ENCODE data around the gene L1CAM. TPM values are rescaled to one million over a fixed set of nuclear protein-coding genes. Genes with fewer than 3 reads are reported as not detected.

Gene L1CAM
- total and polyA plus RNA-seq, 9 of the 15 experiments (the other 6 are each of a cell fraction or from before 2014, with no cell fraction given): 0.09 to 0.86 (median 0.26) TPM; not detected in 3

DNA sequence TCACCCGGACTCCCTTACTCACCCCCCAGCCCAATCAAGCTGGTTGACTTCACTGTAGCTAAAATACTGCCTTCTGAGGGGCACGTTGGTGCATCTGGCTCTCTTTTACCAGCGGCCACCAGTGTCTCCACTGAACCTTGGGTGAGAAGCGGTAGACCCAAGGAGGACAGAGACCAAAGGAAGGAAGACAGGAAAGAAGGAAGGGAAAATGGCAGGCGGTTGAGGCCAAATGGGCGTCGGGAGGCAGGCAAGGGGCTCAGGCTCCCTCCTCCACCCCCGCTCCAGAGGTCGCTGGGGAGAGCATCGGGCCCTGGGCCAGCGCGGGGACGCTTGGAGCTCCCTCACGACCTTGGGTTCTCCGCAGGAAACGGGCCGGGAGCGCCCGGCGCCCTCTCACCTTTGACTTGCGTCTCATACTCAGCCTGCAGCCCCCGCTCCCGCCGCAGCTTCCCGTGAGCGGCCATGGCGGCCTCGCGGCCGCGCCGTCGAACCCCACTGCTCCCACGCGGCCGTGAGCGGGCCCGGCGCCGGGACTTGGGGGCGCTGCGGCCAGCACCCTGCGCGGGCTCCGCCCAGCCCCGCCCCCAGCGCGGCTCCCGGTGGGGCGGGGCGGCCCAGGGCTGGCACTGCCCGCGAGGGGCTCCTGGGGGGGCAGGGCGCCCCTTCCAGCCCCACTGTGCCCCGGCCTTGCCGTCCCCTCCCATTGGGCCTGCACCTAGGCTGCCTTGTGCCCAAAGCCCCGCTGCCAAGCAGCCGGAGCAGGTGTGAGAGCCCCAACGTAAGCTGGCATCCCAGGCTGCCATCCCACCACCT, 40.0 kb upstream of the L1CAM start, which contains the start of gene ARHGAP4 (continued):
- TF ChIP-seq, protein P1, sequence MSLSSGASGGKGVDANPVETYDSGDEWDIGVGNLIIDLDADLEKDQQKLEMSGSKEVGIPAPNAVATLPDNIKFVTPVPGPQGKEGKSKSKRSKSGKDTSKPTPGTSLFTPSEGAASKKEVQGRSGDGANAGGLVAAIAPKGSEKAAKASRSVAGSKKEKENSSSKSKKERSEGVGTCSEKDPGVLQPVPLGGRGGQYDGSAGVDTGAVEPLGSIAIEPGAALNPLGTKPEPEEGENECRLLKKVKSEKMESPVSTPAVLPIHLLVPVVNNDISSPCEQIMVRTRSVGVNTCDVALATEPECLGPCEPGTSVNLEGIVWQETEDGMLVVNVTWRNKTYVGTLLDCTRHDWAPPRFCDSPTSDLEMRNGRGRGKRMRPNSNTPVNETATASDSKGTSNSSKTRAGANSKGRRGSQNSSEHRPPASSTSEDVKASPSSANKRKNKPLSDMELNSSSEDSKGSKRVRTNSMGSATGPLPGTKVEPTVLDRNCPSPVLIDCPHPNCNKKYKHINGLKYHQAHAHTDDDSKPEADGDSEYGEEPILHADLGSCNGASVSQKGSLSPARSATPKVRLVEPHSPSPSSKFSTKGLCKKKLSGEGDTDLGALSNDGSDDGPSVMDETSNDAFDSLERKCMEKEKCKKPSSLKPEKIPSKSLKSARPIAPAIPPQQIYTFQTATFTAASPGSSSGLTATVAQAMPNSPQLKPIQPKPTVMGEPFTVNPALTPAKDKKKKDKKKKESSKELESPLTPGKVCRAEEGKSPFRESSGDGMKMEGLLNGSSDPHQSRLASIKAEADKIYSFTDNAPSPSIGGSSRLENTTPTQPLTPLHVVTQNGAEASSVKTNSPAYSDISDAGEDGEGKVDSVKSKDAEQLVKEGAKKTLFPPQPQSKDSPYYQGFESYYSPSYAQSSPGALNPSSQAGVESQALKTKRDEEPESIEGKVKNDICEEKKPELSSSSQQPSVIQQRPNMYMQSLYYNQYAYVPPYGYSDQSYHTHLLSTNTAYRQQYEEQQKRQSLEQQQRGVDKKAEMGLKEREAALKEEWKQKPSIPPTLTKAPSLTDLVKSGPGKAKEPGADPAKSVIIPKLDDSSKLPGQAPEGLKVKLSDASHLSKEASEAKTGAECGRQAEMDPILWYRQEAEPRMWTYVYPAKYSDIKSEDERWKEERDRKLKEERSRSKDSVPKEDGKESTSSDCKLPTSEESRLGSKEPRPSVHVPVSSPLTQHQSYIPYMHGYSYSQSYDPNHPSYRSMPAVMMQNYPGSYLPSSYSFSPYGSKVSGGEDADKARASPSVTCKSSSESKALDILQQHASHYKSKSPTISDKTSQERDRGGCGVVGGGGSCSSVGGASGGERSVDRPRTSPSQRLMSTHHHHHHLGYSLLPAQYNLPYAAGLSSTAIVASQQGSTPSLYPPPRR (CRISPR knock-in tag; IDR thresholded peaks at IDR 0.05; ENCODE audit: borderline replicate concordance): no peak
- no peak for TF ChIP-seq SMAD3 (CRISPR knock-in tag; conservative IDR thresholded peaks at IDR 0.05)
- peak; percentile 3; the same call in 1 of the 2 replicates for TF ChIP-seq CREB1 (IDR thresholded peaks at IDR 0.05)
- TF ChIP-seq CREB1 (CRISPR knock-in tag; IDR thresholded peaks at IDR 0.05): no peak
- TF ChIP-seq KDM1A (IDR thresholded peaks at IDR 0.05): no peak
- no peak for TF ChIP-seq NR1H2 (CRISPR knock-in tag; IDR thresholded peaks at IDR 0.05)
- no peak for TF ChIP-seq SRF (CRISPR knock-in tag; IDR thresholded peaks at IDR 0.05)
- TF ChIP-seq ILK (tag; IDR thresholded peaks at IDR 0.05; ENCODE audit: borderline replicate concordance, low read depth): no peak
- no peak for TF ChIP-seq CAMTA2 (CRISPR knock-in tag; conservative IDR thresholded peaks at IDR 0.05)
- TF ChIP-seq ILF3 (IDR thresholded peaks at IDR 0.05; ENCODE audit: borderline replicate concordance): no peak; the same call in 1 of the 2 replicates
- TF ChIP-seq, protein P2, sequence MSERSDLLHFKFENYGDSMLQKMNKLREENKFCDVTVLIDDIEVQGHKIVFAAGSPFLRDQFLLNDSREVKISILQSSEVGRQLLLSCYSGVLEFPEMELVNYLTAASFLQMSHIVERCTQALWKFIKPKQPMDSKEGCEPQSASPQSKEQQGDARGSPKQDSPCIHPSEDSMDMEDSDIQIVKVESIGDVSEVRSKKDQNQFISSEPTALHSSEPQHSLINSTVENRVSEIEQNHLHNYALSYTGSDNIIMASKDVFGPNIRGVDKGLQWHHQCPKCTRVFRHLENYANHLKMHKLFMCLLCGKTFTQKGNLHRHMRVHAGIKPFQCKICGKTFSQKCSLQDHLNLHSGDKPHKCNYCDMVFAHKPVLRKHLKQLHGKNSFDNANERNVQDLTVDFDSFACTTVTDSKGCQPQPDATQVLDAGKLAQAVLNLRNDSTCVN (CRISPR knock-in tag; IDR thresholded peaks at IDR 0.05): peak; percentile 32; the same call in 1 of the 2 replicates
- peak; percentile 83; the same call in 1 of the 2 replicates for TF ChIP-seq RBM14 (IDR thresholded peaks at IDR 0.05; ENCODE audit: borderline replicate concordance, insufficient read depth, low read depth, low read length)
- TF ChIP-seq SMAD1 (IDR thresholded peaks at IDR 0.05; ENCODE audit: low read depth, low read length, partially characterized antibody): peak; percentile 77

Data from K562 (cell line).